GM23338 (cell line): ENCODE data around the gene ARPC4.

Experiments used
- EZH2 ChIP-seq: fragments of 200-600 bp; sonication (generic); IDR thresholded peaks from one replicate; pipeline ENCODE4 v1.8.0; 2017; ENCODE audit warnings: antibody characterized with exemption, mild to moderate bottlenecking, low read depth; ENCODE audit not compliant: unreplicated experiment
- EZH2phosphoT487 ChIP-seq: fragments of 200-600 bp; sonication (generic); IDR thresholded peaks from one replicate; pipeline ENCODE4 v1.8.1; 2018; ENCODE audit warnings: antibody characterized with exemption; ENCODE audit not compliant: unreplicated experiment
- TF ChIP-seq, protein P1 (sequence below), 2 experiments: fragments of 200-600 bp in 1 of 2; sonication (generic) in 1 of 2; conservative IDR thresholded peaks; 2 replicates each; pipeline versions ENCODE4 v1.5.1 to v1.6.1; 2016 to 2017; ENCODE audit warnings: antibody characterized with exemption in 2 of 2, low read depth in 2 of 2, mild to moderate bottlenecking in 2 of 2, moderate library complexity in 1 of 2

DNA sequence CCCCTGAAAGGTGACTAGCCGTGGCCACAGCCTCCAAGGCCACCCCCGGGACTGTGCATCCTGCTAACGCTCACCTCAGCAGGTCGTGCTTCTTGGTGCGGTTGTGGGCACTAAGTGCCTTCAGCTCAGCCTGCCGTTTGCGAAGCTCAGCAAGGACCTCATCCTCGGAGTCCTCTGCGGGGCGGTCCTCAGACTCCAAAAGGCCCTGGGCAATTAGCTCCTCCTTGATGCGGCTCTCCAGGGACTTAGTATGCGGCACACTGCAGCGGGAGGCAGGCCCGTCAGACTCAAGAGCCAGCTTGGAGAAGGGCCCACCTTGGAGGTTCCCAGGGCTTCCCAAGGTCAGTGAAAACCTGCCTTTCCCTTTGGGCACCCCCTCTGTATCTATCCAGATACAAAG is 8.9 kb upstream of the ARPC4 start:
- TF ChIP-seq, protein P1, sequence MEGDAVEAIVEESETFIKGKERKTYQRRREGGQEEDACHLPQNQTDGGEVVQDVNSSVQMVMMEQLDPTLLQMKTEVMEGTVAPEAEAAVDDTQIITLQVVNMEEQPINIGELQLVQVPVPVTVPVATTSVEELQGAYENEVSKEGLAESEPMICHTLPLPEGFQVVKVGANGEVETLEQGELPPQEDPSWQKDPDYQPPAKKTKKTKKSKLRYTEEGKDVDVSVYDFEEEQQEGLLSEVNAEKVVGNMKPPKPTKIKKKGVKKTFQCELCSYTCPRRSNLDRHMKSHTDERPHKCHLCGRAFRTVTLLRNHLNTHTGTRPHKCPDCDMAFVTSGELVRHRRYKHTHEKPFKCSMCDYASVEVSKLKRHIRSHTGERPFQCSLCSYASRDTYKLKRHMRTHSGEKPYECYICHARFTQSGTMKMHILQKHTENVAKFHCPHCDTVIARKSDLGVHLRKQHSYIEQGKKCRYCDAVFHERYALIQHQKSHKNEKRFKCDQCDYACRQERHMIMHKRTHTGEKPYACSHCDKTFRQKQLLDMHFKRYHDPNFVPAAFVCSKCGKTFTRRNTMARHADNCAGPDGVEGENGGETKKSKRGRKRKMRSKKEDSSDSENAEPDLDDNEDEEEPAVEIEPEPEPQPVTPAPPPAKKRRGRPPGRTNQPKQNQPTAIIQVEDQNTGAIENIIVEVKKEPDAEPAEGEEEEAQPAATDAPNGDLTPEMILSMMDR (conservative IDR thresholded peaks at IDR 0.05; ENCODE audit: low read depth in 2 of 2): no peak
- TF ChIP-seq EZH2: no peak
- TF ChIP-seq EZH2phosphoT487: no peak
